Measurements from ENCODE around the gene ETV4. TPM values are rescaled to one million over a fixed set of nuclear protein-coding genes. Genes with fewer than 3 reads are reported as not detected.

ETV4 gene
- total RNA-seq, 4 donors from 2014 or later = 5.6 to 7.1 (median 6.3) TPM

DNA sequence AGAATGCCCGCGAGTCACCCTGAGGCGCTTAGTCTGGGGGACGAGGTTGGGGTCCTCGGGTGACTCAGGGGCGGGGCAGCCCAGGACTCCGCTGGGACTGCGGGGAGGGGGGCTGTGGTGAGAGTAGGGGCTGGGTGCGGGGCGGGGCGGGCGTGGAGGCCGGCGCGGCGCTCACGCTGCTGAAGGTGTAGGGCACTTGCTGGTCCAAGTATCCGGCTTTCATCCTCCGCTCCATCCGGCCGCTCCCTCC, 832 bp downstream of the ETV4 start:
- Histone ChIP-seq H3K27ac (peak overlapping the region; percentile 56), H3K36me3 (no peaks in the 10 kb centered on the region), H3K9me3 (no peaks in the 10 kb centered on the region), H3K27me3 (peaks cover 14% of the 10 kb centered on the region), H3K4me3 (peak overlapping the region; percentile 65), H3K4me1 (peaks cover 62% of the 10 kb centered on the region)
- WGBS = no CpG with 5 or more reads among the region's 21 CpGs
- TF ChIP-seq, protein P1, sequence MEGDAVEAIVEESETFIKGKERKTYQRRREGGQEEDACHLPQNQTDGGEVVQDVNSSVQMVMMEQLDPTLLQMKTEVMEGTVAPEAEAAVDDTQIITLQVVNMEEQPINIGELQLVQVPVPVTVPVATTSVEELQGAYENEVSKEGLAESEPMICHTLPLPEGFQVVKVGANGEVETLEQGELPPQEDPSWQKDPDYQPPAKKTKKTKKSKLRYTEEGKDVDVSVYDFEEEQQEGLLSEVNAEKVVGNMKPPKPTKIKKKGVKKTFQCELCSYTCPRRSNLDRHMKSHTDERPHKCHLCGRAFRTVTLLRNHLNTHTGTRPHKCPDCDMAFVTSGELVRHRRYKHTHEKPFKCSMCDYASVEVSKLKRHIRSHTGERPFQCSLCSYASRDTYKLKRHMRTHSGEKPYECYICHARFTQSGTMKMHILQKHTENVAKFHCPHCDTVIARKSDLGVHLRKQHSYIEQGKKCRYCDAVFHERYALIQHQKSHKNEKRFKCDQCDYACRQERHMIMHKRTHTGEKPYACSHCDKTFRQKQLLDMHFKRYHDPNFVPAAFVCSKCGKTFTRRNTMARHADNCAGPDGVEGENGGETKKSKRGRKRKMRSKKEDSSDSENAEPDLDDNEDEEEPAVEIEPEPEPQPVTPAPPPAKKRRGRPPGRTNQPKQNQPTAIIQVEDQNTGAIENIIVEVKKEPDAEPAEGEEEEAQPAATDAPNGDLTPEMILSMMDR (IDR thresholded peaks at IDR 0.05) = no peak
- TF ChIP-seq POLR2AphosphoS5 (IDR thresholded peaks at IDR 0.05) (no peak), EP300 (IDR thresholded peaks at IDR 0.05) (no peak), POLR2A (IDR thresholded peaks at IDR 0.05) (no peak)
- peak in 1 of 2 donors; percentile 71 for DNase-seq (ENCODE audit: low spot score in 2 of 2)

DNA sequence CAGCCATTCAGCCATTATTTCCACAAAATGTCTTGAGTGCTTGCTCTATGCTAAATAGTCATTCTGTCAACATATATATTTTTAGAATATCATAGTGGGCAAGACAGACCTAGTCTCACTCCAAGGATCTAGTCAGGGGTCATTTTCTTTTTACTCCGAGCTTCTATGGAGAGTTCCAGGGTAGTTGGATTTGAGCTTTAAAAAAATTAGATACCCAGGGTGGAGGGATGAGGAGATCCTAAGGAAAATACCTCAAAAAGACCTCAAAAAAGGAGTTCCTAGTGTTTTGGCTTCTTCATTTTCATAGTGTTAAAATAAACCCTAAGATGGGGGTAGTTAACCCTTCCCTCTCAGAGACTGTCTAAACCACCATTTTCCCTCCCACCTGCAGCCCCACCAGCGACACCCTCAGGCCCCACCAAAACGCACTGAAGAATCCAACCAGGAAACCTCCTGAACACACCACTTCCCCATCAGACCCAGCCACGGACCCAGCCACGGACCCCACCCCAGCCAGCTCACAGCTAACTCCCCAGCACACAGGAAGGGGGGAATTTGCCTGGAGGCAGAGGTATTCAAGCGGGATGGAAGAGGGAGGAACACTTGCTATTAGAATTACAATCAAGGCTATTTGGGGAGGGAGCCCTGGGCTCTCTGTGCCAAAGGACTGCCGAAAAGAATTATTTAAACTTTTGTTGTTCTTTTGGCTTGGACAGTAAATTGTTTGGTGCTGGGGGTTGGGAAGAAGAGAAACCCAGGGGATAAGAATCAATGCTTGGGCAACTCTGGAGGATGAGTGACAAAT, 2.2 kb downstream of the ETV4 start:
- no peak for DNase-seq (ENCODE audit: low spot score in 2 of 2)
- H3K4me3 ChIP-seq = no peak overlapping the region
- WGBS = 46% methylated on average over 7 of the region's 7 CpGs
- H3K27ac ChIP-seq = no peak overlapping the region
- no peaks in the 10 kb centered on the region for H3K9me3 ChIP-seq
- peaks cover 51% of the 10 kb centered on the region for H3K4me1 ChIP-seq
- TF ChIP-seq POLR2A (IDR thresholded peaks at IDR 0.05) (no peak), POLR2AphosphoS5 (IDR thresholded peaks at IDR 0.05) (no peak), EP300 (IDR thresholded peaks at IDR 0.05) (no peak)
- TF ChIP-seq, protein P1 (IDR thresholded peaks at IDR 0.05) = no peak
- H3K27me3 ChIP-seq = peaks cover 14% of the 10 kb centered on the region
- no peaks in the 10 kb centered on the region for H3K36me3 ChIP-seq

DNA sequence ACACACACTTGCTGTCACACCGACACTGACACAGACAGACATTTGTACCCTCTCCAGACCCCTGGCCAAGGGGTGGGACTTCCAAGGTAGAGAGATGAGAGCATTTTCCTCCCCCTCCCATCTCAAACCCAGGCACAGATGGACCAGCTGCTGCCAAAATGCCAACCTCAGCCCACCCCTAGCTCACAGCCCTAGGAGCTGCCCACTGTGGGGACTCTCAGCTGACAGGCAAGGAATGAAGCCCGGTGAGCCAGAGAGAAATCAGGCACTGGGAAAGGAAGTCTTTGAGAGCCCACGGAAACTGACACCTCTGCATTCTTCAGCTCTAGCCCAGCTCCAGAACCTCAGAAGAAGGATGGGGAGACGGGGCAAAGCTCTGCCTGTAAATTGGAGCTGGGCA, 2.8 kb downstream of the ETV4 start:
- 43% methylated on average over 4 of the region's 4 CpGs for WGBS
- H3K27me3 ChIP-seq = peaks cover 14% of the 10 kb centered on the region
- H3K4me3 ChIP-seq = no peak overlapping the region
- H3K27ac ChIP-seq = no peak overlapping the region
- no peak for DNase-seq (ENCODE audit: low spot score in 2 of 2)
- no peaks in the 10 kb centered on the region for H3K9me3 ChIP-seq
- H3K36me3 ChIP-seq = no peaks in the 10 kb centered on the region
- H3K4me1 ChIP-seq = peaks cover 50% of the 10 kb centered on the region
- TF ChIP-seq POLR2A (IDR thresholded peaks at IDR 0.05) = no peak

DNA sequence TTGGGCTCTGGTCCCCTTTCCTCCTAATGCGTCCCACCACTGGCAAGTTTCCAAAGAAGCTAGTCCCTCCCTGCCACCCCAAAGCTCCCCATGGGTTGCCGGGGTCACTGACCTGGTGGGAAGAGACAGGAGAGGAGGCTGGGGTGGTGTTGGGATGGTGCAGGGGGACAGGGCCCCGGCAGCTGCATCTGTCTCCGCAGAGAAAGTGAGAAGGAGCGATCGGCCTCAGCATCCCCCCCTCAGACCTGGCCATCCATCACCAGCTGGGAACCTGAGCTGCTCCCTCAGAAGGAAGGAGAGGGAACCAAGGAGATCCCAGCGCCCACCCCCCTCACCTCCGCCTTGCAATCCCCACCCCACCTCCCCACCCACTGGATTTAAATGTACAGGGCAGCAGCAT, 3.3 kb downstream of the ETV4 start:
- H3K27ac ChIP-seq = no peak overlapping the region
- peaks cover 14% of the 10 kb centered on the region for H3K27me3 ChIP-seq
- H3K9me3 ChIP-seq = no peaks in the 10 kb centered on the region
- no peak for DNase-seq (ENCODE audit: low spot score in 2 of 2)
- TF ChIP-seq POLR2A (IDR thresholded peaks at IDR 0.05) (no peak), POLR2AphosphoS5 (IDR thresholded peaks at IDR 0.05) (no peak), EP300 (IDR thresholded peaks at IDR 0.05) (no peak)
- TF ChIP-seq, protein P1 (IDR thresholded peaks at IDR 0.05) = no peak
- H3K4me3 ChIP-seq = no peak overlapping the region
- 86% methylated on average over 7 of the region's 8 CpGs for WGBS
- no peaks in the 10 kb centered on the region for H3K36me3 ChIP-seq
- peaks cover 46% of the 10 kb centered on the region for H3K4me1 ChIP-seq

DNA sequence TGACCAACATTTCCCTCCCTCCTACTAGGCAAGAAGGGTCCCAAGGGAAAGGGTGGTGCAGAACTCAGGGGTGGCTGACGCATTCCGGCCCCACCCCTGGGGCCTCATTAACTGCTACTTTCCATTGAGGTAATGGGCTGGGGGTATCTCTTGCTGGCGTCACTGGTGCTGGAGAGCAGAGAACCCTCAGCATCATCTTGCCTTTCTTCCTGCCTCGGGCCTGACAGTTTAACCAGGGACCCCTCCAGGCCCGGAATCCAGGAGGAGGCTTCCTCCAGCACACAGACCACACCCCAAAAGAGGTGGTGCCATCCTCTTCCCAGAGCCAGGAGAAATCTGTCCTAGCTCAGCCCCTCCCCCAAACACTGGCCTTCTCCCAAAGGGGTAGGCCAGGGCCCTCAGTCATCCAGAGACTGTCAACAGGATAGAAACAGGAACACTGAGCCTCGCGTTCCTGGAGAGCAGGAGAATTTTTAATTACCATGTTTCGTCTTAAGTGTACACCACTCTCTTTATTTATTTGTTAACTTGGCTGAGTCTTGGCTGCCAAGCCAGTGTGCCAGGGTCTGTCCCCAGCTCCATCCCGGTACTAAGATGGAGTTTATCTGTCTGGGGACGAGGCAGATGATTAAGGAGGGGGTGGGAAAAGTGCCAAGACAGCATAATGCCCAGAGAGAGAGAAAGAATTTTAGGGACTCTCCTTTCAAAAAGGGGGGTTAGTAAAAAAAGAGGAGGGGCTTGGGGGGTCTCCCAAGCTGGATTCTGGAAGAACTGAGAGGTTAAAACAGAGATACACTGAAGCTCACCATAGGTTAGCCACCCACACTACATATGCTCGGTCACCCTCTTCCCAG, 5.1 kb downstream of the ETV4 start:
- H3K36me3 ChIP-seq = no peaks in the 10 kb centered on the region
- TF ChIP-seq, protein P1 (IDR thresholded peaks at IDR 0.05) = no peak
- TF ChIP-seq POLR2AphosphoS5 (IDR thresholded peaks at IDR 0.05) = no peak
- no peak for TF ChIP-seq EP300 (IDR thresholded peaks at IDR 0.05)
- no peak for TF ChIP-seq POLR2A (IDR thresholded peaks at IDR 0.05)
- WGBS = 73% methylated on average over 8 of the region's 11 CpGs

More for the DNA sequence above, 5.1 kb downstream of the ETV4 start:
- Histone ChIP-seq H3K27ac (no peak overlapping the region), H3K4me1 (peaks cover 28% of the 10 kb centered on the region), H3K4me3 (no peak overlapping the region), H3K27me3 (peaks cover 14% of the 10 kb centered on the region), H3K9me3 (no peaks in the 10 kb centered on the region)
- DNase-seq (ENCODE audit: low spot score in 2 of 2) = no peak
